Transverse colon (tissue), 4 donors: ENCODE measurements around the gene ALG13.

Experiments
- CTCF ChIP-seq, 5 experiments: fragments of 200-600 bp in 3 of 5; fragments of 450-650 bp in 2 of 5; sonication (generic) in 3 of 5; IDR thresholded peaks; 1 replicate in 2 of 5; 2 replicates in 3 of 5; pipeline ENCODE4 v1.5.1; 2016 to 2017; ENCODE audit warnings: antibody characterized with exemption in 5 of 5, inconsistent platforms in 3 of 5, mild to moderate bottlenecking in 2 of 5, moderate library complexity in 1 of 5
- POLR2A ChIP-seq: fragments of 450-650 bp; IDR thresholded peaks from one replicate; pipeline ENCODE4 v1.6.1; 2016; ENCODE audit warnings: antibody characterized with exemption, mild to moderate bottlenecking, moderate library complexity
- POLR2AphosphoS5 ChIP-seq, 3 donors: sonication (generic); formaldehyde crosslinking; IDR thresholded peaks; one replicate each; pipeline ENCODE4 v1.6.1; 2016; ENCODE audit warnings: antibody characterized with exemption in 3 of 3

- no peak for TF ChIP-seq CTCF (IDR thresholded peaks at IDR 0.05)
- no peak for TF ChIP-seq POLR2AphosphoS5 (IDR thresholded peaks at IDR 0.05)
- no peak for TF ChIP-seq POLR2A
These were observed 18.7 kb upstream of the ALG13 start for GRCh38 chrX:111662292-111662691.
